WI38 (cell line): ENCODE data around the gene FOXO6.

Source experiments
- H3K4me3 ChIP-seq: 2 replicates; pipeline ENCODE4 v1.5.1; 2011; ENCODE audit warnings: low read depth, mild to moderate bottlenecking, control low read depth, low read length
- CTCF ChIP-seq: IDR thresholded peaks from 2 replicates; pipeline ENCODE4 v1.5.1; 2012; ENCODE audit warnings: low read depth, mild to moderate bottlenecking, control low read depth, low read length

The FOXO6 gene

GRCh38 chr1:41382480-41383090 lies 21.4 kb downstream of the FOXO6 start:
- no peak for TF ChIP-seq CTCF
- no peak overlapping the region for H3K4me3 ChIP-seq

- H3K4me3 ChIP-seq = no peak overlapping the region
- no peak for TF ChIP-seq CTCF
Observed at GRCh38 chr1:41383094-41383852, 22.0 kb downstream of the FOXO6 start.

GRCh38 chr1:41384579-41384978 lies 23.3 kb downstream of the FOXO6 start:
- H3K4me3 ChIP-seq = no peak overlapping the region
- no peak for TF ChIP-seq CTCF

GRCh38 chr1:41385398-41386195 lies 24.4 kb downstream of the FOXO6 start:
- no peak overlapping the region for H3K4me3 ChIP-seq
- no peak for TF ChIP-seq CTCF

GRCh38 chr1:41386196-41386663 lies 25.0 kb downstream of the FOXO6 start:
- TF ChIP-seq CTCF = no peak
- no peak overlapping the region for H3K4me3 ChIP-seq

GRCh38 chr1:41387667-41388091 lies 26.4 kb downstream of the FOXO6 start:
- H3K4me3 ChIP-seq = no peak overlapping the region
- TF ChIP-seq CTCF = no peak

- no peak for TF ChIP-seq CTCF
- no peak overlapping the region for H3K4me3 ChIP-seq
Observed at GRCh38 chr1:41388510-41388909, 27.3 kb downstream of the FOXO6 start.
